Activated CD4-positive, alpha-beta memory T cell treated with anti-CD3 and anti-CD28 coated beads, Interleukin-2, amount 10 ng/mL, durations not matched to agents 7 days and 5 days (primary cell): ENCODE data around the gene MED7. TPM values are rescaled to one million over a fixed set of nuclear protein-coding genes. Genes with fewer than 3 reads are reported as not detected.
A peak's percentile ranks its signal among the peaks of the same experiment; 100 is the strongest.
"Not testable (repeated sequence)": the region's sequence is repeated elsewhere in the genome, so short reads cannot be mapped to it uniquely, and the experiment has no call there.

Source experiments
- CTCF ChIA-PET: fragments of 350-600 bp; sonication (Branson Sonifier 250); formaldehyde crosslinking; loops from one replicate; lab custom pipeline; 2021; ENCODE audit warnings: antibody characterized with exemption, inconsistent platforms; lab: Charles Lee
- POLR2A ChIA-PET: fragments of 350-600 bp; sonication (Branson Sonifier 250); formaldehyde crosslinking; loops from one replicate; lab custom pipeline; 2021; ENCODE audit warnings: antibody characterized with exemption; lab: Charles Lee
- DNase-seq: peaks from one replicate; pipeline ENCODE4 v3.0.0-alpha.2; 2020
- H3K27ac Mint-ChIP-seq: one replicate; pipeline ENCODE4 v1.8.0; 2021; ENCODE audit warnings: mild to moderate bottlenecking, mixed read lengths
- H3K27me3 Mint-ChIP-seq: one replicate; pipeline ENCODE4 v1.8.0; 2021; ENCODE audit warnings: mixed read lengths
- H3K36me3 Mint-ChIP-seq: one replicate; pipeline ENCODE4 v1.8.0; 2021; ENCODE audit warnings: low read depth, mixed read lengths
- H3K4me1 Mint-ChIP-seq: one replicate; pipeline ENCODE4 v1.8.0; 2021; ENCODE audit warnings: mixed read lengths
- H3K4me3 Mint-ChIP-seq: one replicate; pipeline ENCODE4 v1.8.0; 2021; ENCODE audit warnings: mild to moderate bottlenecking, mixed read lengths
- H3K9me3 Mint-ChIP-seq: one replicate; pipeline ENCODE4 v1.8.0; 2021; ENCODE audit warnings: mixed read lengths
- total RNA-seq, 2 experiments: library from RNA; stranded (reverse); gene quantifications; one replicate each; pipeline ENCODE4 v1.2.3, GENCODE V29; 2021

The MED7 gene
- total RNA-seq, result 10 to 100 TPM; 16.8 to 17.7 TPM

- no peaks in the 10 kb centered on the region for H3K9me3 Mint-ChIP-seq
Measured at GRCh38 chr5:157142317-157143126, at the start of gene MED7. TSS of gene MED7 (minus strand) at chr5:157142865. CDS start at chr5:157139431, 3,434 bp downstream.

GRCh38 chr5:157189223-157189622 lies 46.6 kb upstream of the MED7 start:
- H3K4me1 Mint-ChIP-seq, result peaks cover 83% of the 10 kb centered on the region
- H3K27ac Mint-ChIP-seq, result peak overlapping the region; percentile 85
- H3K9me3 Mint-ChIP-seq, result no peaks in the 10 kb centered on the region
- H3K27me3 Mint-ChIP-seq, result no peaks in the 10 kb centered on the region
- peaks cover 90% of the 10 kb centered on the region for H3K36me3 Mint-ChIP-seq
- POLR2A ChIA-PET, result interaction anchor here (1.5 to 20.6 kb wide), 14 partner anchors 7 to 118 kb away, joined by 5 to 301 read pairs (median 23); partner anchors contain the start of genes CYFIP2, GARIN3 and ITK
- CTCF ChIA-PET, result interaction anchor here (1.1 to 4.7 kb wide), 8 partner anchors 21 to 84 kb away, joined by 3 to 27 read pairs (median 6); partner anchors contain the start of gene MED7
- H3K4me3 Mint-ChIP-seq, result peak overlapping the region; percentile 70
- DNase-seq, result no peak

More at GRCh38 chr5:157142317-157143126, at the start of gene MED7:
- no peaks in the 10 kb centered on the region for H3K27me3 Mint-ChIP-seq
- H3K4me1 Mint-ChIP-seq, result peaks cover 43% of the 10 kb centered on the region
- ChIA-PET POLR2A (interaction anchor here (0.6 to 4.1 kb wide), 62 partner anchors 10 to 713 kb away, joined by 3 to 74 read pairs (median 7); partner anchors contain the start of genes CYFIP2, HAVCR1, HAVCR2 and ITK), CTCF (interaction anchor here (0.8 to 3.1 kb wide), 27 partner anchors 10 to 306 kb away, joined by 3 to 25 read pairs (median 4); partner anchors contain the start of genes HAVCR2 and ITK)
- peak; percentile 96 for DNase-seq
- peak within 1 kb of the TSS; percentile 90 for H3K4me3 Mint-ChIP-seq
- peak within 1 kb of the TSS; percentile 98 for H3K27ac Mint-ChIP-seq
- peaks cover 43% of the 10 kb centered on the region for H3K36me3 Mint-ChIP-seq

- no peak for DNase-seq
- POLR2A ChIA-PET, result interaction anchor here (0.5 to 20.6 kb wide), 16 partner anchors 8 to 119 kb away, joined by 3 to 301 read pairs (median 20); partner anchors contain the start of genes CYFIP2, GARIN3, ITK and MED7
- Mint-ChIP-seq H3K4me3 (peak overlapping the region; percentile 70), H3K4me1 (peaks cover 76% of the 10 kb centered on the region), H3K27ac (peak overlapping the region; percentile 85), H3K27me3 (no peaks in the 10 kb centered on the region), H3K9me3 (no peaks in the 10 kb centered on the region), H3K36me3 (peaks cover 90% of the 10 kb centered on the region)
- CTCF ChIA-PET, result interaction anchor here (1.8 to 4.7 kb wide), 3 partner anchors 26 to 85 kb away, joined by 5 to 27 read pairs (median 6); no protein-coding TSS in a partner anchor
Measured at GRCh38 chr5:157188270-157188669, 45.6 kb upstream of the MED7 start.

- DNase-seq, result no peak
- Mint-ChIP-seq H3K36me3 (peaks cover 88% of the 10 kb centered on the region), H3K27ac (peak overlapping the region; percentile 85), H3K4me1 (peaks cover 66% of the 10 kb centered on the region), H3K4me3 (peak overlapping the region; percentile 70), H3K9me3 (no peaks in the 10 kb centered on the region), H3K27me3 (no peaks in the 10 kb centered on the region)
- POLR2A ChIA-PET, result interaction anchor here (0.8 to 20.6 kb wide), 15 partner anchors 7 to 85 kb away, joined by 3 to 301 read pairs (median 11); partner anchors contain the start of genes GARIN3, ITK and MED7
- CTCF ChIA-PET, result interaction anchor here (1.0 to 4.7 kb wide), 3 partner anchors 9 to 64 kb away, joined by 3 to 27 read pairs (median 3); no protein-coding TSS in a partner anchor
Measured at GRCh38 chr5:157187046-157187754, 44.5 kb upstream of the MED7 start.

GRCh38 chr5:157186309-157187045 lies 43.8 kb upstream of the MED7 start:
- Mint-ChIP-seq H3K4me1 (peaks cover 59% of the 10 kb centered on the region), H3K27me3 (no peaks in the 10 kb centered on the region), H3K27ac (peak overlapping the region; percentile 85), H3K36me3 (peaks cover 89% of the 10 kb centered on the region), H3K9me3 (no peaks in the 10 kb centered on the region), H3K4me3 (peak overlapping the region; percentile 70)
- POLR2A ChIA-PET, result interaction anchor here (0.8 to 20.6 kb wide), 14 partner anchors 6 to 86 kb away, joined by 3 to 301 read pairs (median 12); partner anchors contain the start of genes GARIN3, ITK and MED7
- no peak for DNase-seq
- CTCF ChIA-PET, result interaction anchor here (1.0 to 4.7 kb wide), 3 partner anchors 10 to 65 kb away, joined by 3 to 27 read pairs (median 3); no protein-coding TSS in a partner anchor

GRCh38 chr5:157185122-157185521 lies 42.5 kb upstream of the MED7 start:
- Mint-ChIP-seq H3K27ac (peak overlapping the region; percentile 73), H3K4me1 (peaks cover 53% of the 10 kb centered on the region), H3K4me3 (peak overlapping the region; percentile 88), H3K36me3 (peaks cover 87% of the 10 kb centered on the region)
- H3K27me3 Mint-ChIP-seq, DNase-seq, H3K9me3 Mint-ChIP-seq: not testable (repeated sequence)
- ChIA-PET CTCF (interaction anchor here (0.7 to 1.7 kb wide), 7 partner anchors 9 to 37 kb away, joined by 3 to 9 read pairs (median 3); no protein-coding TSS in a partner anchor), POLR2A (interaction anchor here (1.2 to 20.6 kb wide), 13 partner anchors 8 to 88 kb away, joined by 3 to 301 read pairs (median 12); partner anchors contain the start of genes CYFIP2 and GARIN3)

GRCh38 chr5:157184117-157184670 lies 41.5 kb upstream of the MED7 start:
- H3K9me3 Mint-ChIP-seq, result no peaks in the 10 kb centered on the region
- H3K36me3 Mint-ChIP-seq, result peaks cover 81% of the 10 kb centered on the region
- H3K4me1 Mint-ChIP-seq, result peaks cover 55% of the 10 kb centered on the region
- DNase-seq, result peak; percentile 16
- H3K27me3 Mint-ChIP-seq, result no peaks in the 10 kb centered on the region
- ChIA-PET POLR2A (interaction anchor here (0.7 to 20.6 kb wide), 16 partner anchors 9 to 119 kb away, joined by 3 to 301 read pairs (median 9); partner anchors contain the start of genes CYFIP2, GARIN3 and MED7), CTCF (interaction anchor here (1.1 to 1.7 kb wide), 4 partner anchors 10 to 35 kb away, joined by 3 to 9 read pairs (median 4); no protein-coding TSS in a partner anchor)
- peak overlapping the region; percentile 88 for H3K4me3 Mint-ChIP-seq
- peak overlapping the region; percentile 73 for H3K27ac Mint-ChIP-seq

GRCh38 chr5:157182143-157182757 lies 39.6 kb upstream of the MED7 start:
- ChIA-PET POLR2A (interaction anchor here (0.7 to 20.6 kb wide), 15 partner anchors 11 to 124 kb away, joined by 3 to 301 read pairs (median 8); partner anchors contain the start of genes CYFIP2, GARIN3 and MED7), CTCF (interaction anchor here (0.8 to 1.6 kb wide), 4 partner anchors 11 to 40 kb away, joined by 3 to 7 read pairs (median 4); no protein-coding TSS in a partner anchor)
- no peak for DNase-seq
- Mint-ChIP-seq H3K9me3 (no peaks in the 10 kb centered on the region), H3K36me3 (peaks cover 68% of the 10 kb centered on the region), H3K27me3 (no peaks in the 10 kb centered on the region), H3K27ac (peak overlapping the region; percentile 99), H3K4me3 (peak overlapping the region; percentile 94), H3K4me1 (peaks cover 56% of the 10 kb centered on the region)

- Mint-ChIP-seq H3K9me3 (no peaks in the 10 kb centered on the region), H3K27me3 (no peaks in the 10 kb centered on the region), H3K36me3 (peaks cover 52% of the 10 kb centered on the region), H3K4me1 (peaks cover 49% of the 10 kb centered on the region), H3K27ac (peak within 1 kb of the TSS; percentile 99), H3K4me3 (peak within 1 kb of the TSS; percentile 94)
- ChIA-PET POLR2A (interaction anchor here (0.6 to 20.6 kb wide), 22 partner anchors 13 to 126 kb away, joined by 3 to 301 read pairs (median 6); partner anchors contain the start of genes GARIN3 and MED7), CTCF (interaction anchor here (0.7 to 3.4 kb wide), 6 partner anchors 9 to 73 kb away, joined by 3 to 19 read pairs (median 6); no protein-coding TSS in a partner anchor)
- peak; percentile 67 for DNase-seq
Measured at GRCh38 chr5:157180374-157181264, 38.0 kb upstream of the MED7 start, which contains the start of gene ITK. TSS of gene ITK (plus strand) at chr5:157180840. CDS start at chr5:157180978, 138 bp downstream.
